GM18502 (cell line): ENCODE measurements around the gene UBE2J1.
"Not testable (repeated sequence)": the region's sequence is repeated elsewhere in the genome, so short reads cannot be mapped to it uniquely, and the experiment has no call there.

Experiments
- ATAC-seq: cut with Tn5 transposase; IDR thresholded peaks from one replicate; pipeline ENCODE4 v1.9.1; 2021; ENCODE audit warnings: mild to moderate bottlenecking; ENCODE audit not compliant: unreplicated experiment, poor library complexity

UBE2J1 gene, protein sequence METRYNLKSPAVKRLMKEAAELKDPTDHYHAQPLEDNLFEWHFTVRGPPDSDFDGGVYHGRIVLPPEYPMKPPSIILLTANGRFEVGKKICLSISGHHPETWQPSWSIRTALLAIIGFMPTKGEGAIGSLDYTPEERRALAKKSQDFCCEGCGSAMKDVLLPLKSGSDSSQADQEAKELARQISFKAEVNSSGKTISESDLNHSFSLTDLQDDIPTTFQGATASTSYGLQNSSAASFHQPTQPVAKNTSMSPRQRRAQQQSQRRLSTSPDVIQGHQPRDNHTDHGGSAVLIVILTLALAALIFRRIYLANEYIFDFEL

DNA sequence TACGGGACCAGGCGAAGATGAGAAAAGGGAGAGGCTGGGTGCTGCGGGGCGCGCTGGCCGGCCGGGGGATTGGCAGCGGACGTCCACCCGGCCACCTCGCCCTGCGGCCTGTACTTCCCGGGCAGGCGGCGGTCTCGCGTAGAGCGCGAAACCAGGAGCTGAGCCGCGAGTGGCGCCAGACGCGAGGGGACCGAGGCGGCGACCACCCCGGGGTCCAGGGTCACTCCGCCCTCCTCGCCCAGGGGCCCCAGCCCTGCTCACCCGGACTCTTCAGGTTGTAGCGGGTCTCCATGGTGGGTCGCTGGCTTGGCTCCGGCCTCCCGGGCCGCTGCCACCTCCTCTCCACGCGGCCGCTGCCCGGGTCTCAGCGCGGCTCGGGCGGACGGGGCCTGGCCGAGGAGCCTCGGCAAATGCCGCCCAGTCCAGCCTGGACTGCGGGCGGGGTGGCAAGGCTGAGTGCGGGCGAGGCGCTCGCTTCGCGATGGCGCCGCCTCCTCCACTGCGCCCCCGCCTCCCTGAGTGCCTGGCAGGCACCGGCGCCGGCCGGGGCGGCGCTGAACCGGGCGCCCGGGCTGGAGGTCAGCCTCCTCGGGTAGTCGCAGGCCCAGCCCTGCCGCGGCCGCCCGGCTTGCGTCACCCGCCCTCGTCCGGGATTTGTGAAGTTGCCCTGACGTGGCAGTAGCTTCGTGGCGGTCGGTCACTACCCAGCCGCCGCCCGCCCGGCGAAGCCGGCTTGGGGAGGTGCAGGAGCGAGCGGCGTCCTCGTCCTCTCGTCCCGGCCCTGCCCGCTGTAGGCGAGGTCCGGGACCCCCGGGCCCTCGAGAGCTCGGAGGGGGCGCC is at the start of gene UBE2J1:
TSS of gene UBE2J1 (minus strand) at position 445 of the 840 bp plus-strand sequence. CDS start at position 292, 153 bp downstream.
- peak; percentile 53 for ATAC-seq

DNA sequence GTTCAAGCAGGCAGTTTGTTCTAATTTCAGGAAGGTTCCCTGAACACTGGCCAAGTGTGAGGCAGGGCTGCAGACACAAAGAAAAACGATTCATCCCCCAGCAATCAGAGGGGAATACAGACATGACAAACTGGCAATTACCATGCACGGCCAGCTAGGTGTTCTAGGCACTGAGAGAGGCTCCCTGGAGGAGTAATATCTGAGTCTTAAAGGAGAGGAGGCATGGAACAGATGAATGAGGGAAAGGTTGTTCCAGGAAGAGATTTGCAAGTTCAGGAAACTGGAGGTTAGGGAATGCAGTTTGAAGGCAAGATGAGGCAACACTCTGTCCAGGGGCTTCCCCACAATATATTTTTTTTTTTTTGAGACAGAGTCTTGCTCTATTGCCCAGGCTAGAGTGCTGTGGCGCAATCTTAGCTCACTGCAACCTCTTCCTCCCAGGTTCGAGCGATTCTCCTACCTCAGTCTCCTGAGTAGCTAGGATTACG is 48.4 kb upstream of the UBE2J1 start:
- no peak for ATAC-seq

DNA sequence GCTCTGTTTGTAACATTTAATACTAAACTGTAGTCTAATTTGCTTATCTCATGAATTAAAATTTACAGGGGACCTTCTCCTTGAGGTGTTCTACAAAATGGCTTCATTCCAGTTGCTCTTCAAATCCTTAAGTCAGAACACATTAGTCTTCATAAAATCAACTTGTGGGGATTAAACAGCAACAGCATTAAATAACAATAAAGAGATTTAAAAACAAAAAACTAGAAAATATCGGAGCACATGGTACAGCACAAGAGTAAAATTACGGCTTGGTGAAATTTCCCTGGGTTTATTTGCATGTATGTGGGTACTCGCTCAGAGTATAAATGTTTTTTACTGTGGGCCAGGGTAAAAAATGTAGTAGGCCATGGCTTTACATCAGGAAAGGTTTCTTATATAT is 47.5 kb upstream of the UBE2J1 start:
- no peak for ATAC-seq

DNA sequence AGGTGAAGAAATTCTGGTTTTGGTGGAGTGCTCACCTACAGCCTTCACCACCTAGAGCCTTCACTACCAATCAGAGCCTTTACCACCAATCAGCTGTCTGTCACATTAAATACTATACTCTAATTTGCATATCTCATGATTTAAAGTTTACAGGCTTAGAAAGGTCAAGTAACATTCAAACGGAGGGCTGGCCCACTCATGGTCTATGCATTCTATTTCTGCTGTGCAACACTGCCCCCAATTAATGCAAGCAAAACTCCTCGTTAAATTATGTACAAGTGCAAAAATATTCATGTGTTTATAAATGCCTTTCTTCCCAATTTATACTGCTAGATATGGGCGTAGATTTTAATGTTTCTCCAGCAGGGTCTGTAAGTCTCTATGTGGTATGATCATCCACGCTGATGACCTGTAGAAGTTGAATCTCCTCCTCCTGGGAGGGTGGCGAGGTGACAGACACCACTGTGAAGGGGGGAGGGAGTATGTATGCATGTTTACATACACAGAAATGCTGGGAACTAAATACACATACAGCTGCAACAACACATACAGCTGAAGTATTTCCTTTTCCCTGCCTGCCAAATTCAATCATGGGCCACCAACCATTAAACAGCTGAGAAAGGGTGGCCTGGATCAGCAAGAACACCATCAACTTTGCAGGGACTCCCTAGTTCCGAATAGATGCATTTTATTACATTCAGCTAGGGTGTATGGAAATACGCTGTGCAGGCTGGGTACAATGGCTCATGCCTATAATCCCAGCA is 46.4 kb upstream of the UBE2J1 start:
- ATAC-seq = no peak

DNA sequence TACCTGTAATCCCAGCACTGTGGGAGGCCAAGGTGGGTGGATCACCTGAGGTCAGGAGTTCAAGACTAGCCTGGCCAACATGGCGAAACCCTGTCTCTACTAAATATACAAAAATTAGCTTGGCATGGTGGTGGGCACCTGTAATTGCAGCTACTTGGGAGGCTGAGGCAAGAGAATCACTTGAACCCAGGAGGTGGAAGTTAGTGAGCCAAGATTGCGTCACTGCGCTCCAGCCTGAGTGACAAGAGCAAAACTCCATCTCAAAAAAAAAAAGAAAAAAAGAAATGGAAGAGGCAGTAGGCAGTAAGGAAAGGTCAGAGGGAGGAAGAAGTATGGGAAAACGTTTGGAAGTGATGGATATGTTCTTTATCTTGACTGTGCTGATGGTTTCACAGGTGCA is 45.4 kb upstream of the UBE2J1 start:
- not testable (repeated sequence) for ATAC-seq

DNA sequence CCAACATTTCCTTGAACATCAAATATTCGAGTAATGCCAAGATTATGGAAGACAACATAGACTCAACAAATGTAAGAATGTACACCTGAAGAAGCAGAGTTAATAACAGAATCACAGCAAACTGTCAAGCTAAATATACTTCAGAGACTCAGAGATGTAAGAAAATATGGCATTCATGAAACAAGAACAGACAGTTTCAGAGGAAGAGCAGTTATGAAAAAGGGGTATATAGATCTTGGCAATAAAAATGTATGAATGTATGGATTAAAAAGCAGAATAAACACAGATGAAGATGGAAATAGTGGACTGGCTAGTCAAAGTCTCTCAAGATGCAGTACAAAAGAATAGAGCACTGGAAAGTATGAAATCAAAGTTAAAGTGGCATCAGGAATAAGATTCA is 41.1 kb upstream of the UBE2J1 start:
- no peak for ATAC-seq

DNA sequence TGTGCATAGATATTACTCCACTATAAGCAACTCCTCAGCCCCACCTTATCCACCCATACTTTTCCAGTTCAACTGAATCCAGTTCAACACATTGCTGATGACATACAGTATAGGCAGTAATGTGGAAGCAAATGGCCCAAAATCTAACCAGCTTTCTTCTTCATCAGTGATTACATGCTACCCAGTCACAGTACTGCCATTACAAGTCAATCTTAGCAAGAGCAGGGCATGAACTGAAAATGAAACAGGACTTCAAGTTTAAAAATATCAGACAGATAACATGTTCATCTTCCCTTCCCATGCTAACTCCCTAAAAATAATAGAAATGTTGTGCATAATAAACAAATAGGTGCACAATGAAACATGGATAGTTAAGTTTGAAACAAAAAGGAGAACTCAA is 40.3 kb upstream of the UBE2J1 start:
- no peak for ATAC-seq

DNA sequence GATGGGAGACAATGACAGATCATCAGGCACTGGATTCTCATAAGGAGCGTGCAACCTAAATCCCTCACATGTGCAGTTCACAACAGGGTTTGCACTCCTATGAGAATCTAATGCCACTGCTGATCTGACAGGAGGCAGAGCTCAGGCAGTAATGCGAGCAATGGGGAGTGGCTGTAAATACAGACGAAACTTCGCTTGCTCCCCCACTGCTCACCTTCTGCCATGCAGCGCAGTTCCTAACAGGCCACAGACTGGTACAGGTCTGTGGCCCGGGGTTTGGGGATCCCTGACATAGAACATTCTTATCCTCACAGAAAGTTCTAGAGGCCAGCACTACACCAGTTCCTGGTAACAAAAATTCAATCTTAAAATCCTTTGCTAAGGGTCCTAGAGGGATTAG is 36.3 kb upstream of the UBE2J1 start:
- no peak for ATAC-seq

DNA sequence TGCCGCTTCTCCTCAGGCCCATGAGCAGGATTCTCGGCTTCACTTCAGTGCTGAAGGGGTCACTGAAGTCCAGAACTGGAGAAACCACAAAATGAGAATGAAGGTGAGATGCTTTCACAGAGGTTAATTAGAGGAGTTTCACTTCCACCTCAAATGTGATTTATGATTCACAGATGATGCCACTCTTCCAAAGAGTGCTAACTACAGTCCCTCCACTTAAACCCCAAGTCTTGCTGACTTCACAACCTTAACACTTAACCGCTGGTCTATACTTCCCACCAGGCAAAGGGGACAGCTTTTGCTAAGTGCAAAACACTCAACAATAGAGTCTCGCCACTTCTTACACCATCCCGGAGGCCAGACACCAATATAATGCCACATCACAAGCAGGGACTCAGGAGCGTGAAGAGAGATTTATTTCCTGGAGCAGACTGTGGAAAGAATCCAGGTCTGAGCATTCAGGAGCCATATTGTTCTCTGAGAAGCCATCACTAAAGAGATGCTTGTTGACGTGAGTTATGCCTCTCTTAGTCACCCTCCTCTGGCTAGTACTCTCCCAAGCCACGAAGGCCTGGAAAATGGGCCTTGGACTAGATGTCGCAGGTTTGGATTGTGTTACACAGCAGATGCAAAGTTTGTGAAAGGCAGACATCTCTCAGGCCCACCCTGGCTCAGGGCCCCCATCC is 35.1 kb upstream of the UBE2J1 start:
- ATAC-seq = peak; percentile 96

DNA sequence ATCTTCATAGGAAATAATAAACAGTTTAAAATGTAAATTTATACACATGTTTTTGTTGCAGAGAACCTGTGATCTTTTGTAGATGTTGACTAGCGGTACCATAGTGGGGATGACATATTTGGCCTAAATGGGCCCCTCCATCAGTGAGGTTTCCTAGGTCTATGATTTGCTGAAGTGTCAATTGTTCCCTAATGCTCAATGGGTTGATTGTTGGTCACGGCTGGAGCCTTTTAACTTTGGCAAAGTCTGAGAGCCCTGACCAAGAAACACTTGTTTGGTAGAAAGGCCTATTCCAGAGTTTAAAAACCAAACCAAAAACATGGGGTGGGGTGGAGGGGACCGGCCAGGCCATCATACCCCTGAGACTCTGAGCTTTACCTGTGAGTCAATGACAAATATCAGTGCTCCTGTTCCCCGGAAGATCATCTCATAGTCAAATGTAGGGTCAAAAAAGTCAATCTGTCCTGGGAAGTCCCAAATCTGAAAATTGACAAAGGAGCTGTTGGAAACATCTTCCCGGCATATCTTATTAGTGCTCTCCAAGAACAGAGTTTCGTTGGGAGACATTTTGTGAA is 34.5 kb upstream of the UBE2J1 start:
- ATAC-seq = peak; percentile 30

DNA sequence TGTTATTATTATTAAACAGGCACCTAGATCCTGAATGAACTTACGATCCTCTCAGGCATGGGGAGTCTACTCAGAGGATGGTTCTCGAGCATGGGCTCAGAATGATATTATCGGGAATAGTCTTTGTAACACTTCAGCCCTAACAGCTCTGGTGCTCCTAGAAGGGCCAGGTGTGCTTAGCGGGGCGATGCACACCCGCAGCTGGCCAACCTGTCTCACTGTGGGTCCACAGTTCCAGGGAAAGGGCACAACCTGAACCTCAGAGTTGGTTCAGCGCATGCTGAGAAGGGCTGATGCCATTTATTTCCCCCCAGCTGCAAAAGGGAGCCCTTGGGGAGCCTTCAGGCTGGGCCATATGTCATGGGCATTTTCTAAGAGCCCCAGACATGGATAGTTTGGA is 33.3 kb upstream of the UBE2J1 start:
- no peak for ATAC-seq

DNA sequence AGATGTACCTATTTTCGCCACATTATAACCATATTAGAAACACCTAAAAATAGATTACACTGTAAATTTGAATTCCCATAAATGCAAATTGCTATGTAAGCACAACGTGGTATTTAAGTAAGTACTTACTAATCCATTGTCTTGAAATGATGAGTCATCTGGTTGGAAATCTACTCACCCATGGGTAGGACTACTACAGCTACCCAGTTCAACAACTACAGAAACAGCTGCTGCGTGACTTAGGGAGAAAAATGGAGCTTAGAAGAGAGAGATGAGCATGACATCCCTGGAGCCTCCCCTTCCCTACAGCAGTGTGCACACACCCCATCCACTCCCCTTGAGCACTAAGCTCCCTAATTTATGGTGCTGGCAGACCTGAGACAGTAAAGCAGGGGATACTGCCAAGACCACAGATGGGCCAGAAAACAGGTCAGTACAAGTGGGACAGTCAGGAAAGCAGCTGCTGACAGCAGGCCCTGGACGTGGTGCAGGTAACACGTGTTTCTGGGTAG is 32.7 kb upstream of the UBE2J1 start:
- ATAC-seq = no peak

DNA sequence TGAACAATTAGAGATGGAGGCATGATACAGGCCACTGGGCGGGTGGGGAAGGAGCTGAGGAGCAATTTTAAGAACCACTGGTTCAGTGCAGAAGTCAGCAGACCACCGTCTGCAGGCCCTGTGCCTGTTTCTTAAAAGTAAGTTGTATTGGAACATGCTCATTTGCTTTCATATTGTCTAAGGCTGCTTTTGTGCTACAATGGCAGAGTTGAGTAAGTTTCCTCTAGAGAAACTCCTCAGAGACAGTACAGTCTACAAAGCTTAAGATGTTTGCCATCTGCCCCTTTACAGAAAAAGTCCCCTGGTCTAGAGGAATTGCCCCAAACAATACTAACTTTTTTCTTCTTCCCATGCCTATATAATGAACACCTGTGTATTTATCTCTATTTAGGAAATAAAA is 28.5 kb upstream of the UBE2J1 start:
- ATAC-seq = no peak

DNA sequence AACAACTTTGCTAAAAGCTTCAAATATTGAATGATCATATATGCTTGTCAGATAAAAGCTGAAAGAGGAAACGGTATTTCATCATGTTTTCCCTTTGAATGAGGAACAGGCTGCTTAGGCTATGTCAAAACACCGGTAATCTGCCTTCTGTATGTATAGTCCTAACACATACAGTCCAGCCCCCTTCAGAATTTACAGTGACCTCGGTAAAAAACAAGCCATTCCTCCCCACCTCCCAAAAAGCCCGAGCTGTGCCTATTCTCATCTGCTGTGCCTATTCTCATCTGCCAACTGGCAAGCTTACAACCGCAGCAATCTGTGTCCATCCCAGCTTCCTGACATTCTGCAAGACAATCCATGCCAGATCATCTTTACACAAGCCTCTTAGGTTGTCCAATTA is 26.8 kb upstream of the UBE2J1 start:
- no peak for ATAC-seq

DNA sequence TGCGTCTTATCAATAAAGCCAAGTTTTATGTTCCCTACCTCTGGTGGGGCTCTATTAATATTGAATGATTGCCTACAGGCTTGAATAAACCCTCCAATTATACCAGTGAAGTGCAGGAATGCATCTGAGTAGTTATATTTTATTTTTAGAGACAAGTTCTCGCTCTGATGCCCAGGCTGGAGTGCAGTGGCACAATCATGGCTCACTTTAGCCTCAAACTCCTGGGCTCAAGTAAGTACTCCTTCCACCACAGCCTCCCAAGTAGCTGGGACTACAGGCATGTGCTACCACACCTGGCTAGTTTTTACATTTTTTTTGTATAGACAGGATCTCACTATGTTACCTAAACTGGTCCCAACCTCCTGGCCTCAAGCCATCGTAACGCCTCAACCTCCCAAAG is 26.1 kb upstream of the UBE2J1 start:
- ATAC-seq = no peak

DNA sequence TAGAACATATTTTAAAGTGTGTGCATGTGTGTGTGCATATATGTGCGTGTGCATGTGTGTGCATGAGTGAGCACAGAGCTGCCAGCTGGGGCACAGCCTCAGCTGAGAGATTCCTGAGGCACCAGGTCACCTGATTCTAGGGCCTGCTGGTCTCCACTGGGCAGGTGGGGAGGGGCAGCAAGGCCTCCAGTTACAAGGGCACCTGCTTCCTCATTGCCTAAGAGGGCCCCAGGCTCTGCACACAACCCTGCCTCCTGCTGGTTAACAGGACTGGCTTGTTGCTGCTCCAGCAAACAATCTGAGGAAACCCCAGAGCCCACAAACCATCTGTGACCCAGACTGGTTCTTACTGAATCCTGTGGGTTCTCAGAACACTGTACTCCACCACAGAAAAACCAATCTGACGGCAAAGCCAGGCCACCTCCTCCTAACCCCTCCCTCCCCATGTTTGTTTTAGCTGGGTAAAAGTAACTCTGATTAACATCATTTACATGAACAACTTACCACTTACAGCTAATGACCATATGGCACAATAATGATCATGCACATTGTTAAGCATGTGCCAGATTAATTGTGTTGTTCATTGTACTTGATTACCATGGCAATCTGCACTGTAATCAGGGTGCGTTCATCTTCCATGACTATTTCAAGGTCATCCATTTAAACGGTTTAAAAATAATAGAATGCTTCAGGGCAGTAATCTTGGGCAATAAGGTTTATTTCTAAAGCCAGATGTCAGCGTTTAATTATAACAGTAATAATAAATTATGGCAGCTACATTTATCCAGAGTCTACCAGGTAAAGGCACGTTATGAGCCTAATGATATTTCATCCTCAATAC is 23.1 kb upstream of the UBE2J1 start:
- ATAC-seq = peak; percentile 85

DNA sequence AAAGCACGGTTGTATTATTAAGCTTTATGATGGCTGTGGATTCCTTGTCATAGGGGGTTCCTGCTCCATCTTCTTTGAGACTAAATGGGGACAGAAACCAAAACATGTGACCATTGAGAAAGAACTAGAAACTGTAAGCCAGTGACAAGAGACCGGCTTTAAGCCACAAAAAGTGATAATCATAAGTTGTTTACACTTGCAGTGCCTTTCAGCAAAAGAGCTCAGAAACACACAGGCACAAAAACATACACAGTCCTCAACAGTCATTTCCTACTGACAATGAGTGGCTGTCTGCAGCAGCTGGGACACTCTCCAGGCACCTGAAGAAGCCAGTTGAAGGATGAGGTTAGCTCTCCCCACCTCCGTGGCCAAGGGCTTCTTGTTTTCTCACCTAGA is 20.0 kb upstream of the UBE2J1 start:
- ATAC-seq = peak; percentile 47

DNA sequence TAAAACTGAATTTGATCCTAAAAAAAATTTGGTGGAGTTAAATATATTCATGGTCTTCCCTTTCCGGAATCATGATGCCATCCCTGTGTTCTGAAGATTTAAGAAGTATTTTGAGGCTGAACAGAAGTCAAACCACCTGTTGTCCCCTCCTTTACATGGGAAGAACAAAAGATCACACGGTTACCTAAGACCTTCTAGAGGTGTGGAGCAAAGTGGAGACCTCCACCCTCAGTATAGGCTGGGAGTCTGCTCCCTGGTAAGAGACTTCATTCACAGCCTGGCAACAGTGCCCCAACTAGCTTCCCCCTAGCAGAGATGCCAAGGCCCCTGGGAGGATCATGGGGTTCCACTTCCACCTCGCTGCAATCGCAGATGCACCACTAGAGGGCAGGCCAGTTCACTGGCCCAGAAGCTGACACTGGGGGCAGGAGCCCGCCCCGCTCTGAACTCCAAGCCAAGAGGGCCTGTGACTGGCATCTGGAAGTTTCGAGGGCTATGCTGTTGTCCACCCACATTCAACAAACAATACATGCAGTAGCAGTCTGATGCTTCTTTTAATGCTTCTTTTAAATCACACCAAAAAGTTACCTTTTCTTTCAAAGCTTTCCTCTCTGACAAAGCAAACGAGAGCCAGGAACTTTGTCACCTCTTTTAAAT is 19.5 kb upstream of the UBE2J1 start:
- peak; percentile 72 for ATAC-seq
